Upper lobe of left lung (tissue), 6 donors: Measurements from ENCODE around the gene RAET1E. TPM values are rescaled to one million over a fixed set of nuclear protein-coding genes. Genes with fewer than 3 reads are reported as not detected.

Experiments used
- ATAC-seq, 2 donors: fragments of 200-7000 bp; cut with Tn5 transposase; one replicate each; pipeline ENCODE4 v1.9.1; 2022; ENCODE audit warnings: mild to moderate bottlenecking in 2 of 2, moderate library complexity in 2 of 2; ENCODE audit not compliant: low FRiP score in 2 of 2
- DNase-seq, 2 donors: peaks; one replicate each; pipeline ENCODE4 v3.0.0-alpha.2; 2019 to 2020
- H3K27ac ChIP-seq, 4 donors: fragments of 200-600 bp; sonication (generic); one replicate each; pipeline ENCODE4 v1.5.1; 2016 to 2019
- H3K27me3 ChIP-seq, 4 donors: fragments of 200-600 bp; sonication (generic); one replicate each; pipeline ENCODE4 v1.5.1; 2017 to 2019
- H3K36me3 ChIP-seq, 4 donors: fragments of 200-600 bp; sonication (generic); one replicate each; pipeline ENCODE4 v1.5.1; 2016 to 2019
- H3K4me1 ChIP-seq, 4 donors: fragments of 200-600 bp; sonication (generic); one replicate each; pipeline ENCODE4 v1.5.1; 2018 to 2019
- H3K4me3 ChIP-seq, 4 donors: fragments of 200-600 bp; sonication (generic); one replicate each; pipeline ENCODE4 v1.5.1; 2017 to 2019; ENCODE audit warnings: mild to moderate bottlenecking in 2 of 4, moderate library complexity in 1 of 4
- H3K9me3 ChIP-seq, 4 donors: fragments of 200-600 bp; sonication (generic); one replicate each; pipeline ENCODE4 v1.5.1; 2018 to 2019
- EP300 ChIP-seq, 4 donors: sonication (generic); formaldehyde crosslinking; IDR thresholded peaks; one replicate each; pipeline ENCODE4 v1.5.1; 2017; ENCODE audit warnings: antibody characterized with exemption in 4 of 4, control low read depth in 2 of 4
- POLR2A ChIP-seq, 4 donors: fragments of 450-650 bp; IDR thresholded peaks; one replicate each; pipeline ENCODE4 v1.5.1; 2016 to 2017; ENCODE audit warnings: antibody characterized with exemption in 4 of 4, mild to moderate bottlenecking in 2 of 4
- POLR2AphosphoS5 ChIP-seq, 2 donors: sonication (generic); formaldehyde crosslinking; IDR thresholded peaks; one replicate each; pipeline ENCODE4 v1.5.1; 2017; ENCODE audit warnings: antibody characterized with exemption in 2 of 2
- WGBS, 2 donors: methylation state at CpG; one replicate each; pipeline ENCODE4 v1.1.5; 2017 to 2018; 5-methylcytosine and 5-hydroxymethylcytosine counted together
- total RNA-seq, 6 donors: library from RNA; depleted of rRNA in 4 of 6; stranded (reverse); fragments of >200 nt in 4 of 6; gene quantifications; one replicate each; pipeline versions ENCODE4 v1.1.0 to v1.2.1, GENCODE V29; 2016 to 2021
- TF ChIP-seq, protein P1 (sequence below), 6 experiments: fragments of 450-650 bp in 4 of 6; fragments of 200-600 bp in 2 of 6; sonication (generic) in 2 of 6; IDR thresholded peaks; one replicate each; pipeline ENCODE4 v1.5.1; 2016 to 2019; ENCODE audit warnings: antibody characterized with exemption in 6 of 6
- donor health status: DM: no; HTN: no; CAD: no; lungs with moderate emphysema.
- donor health status: DM: no; HTN: yes; CAD: no; lungs with severe emphysema.

Gene RAET1E
- total RNA-seq, 6 donors from 2014 or later = 0.30 to 2.3 (median 1.4) TPM; not detected in 1

DNA sequence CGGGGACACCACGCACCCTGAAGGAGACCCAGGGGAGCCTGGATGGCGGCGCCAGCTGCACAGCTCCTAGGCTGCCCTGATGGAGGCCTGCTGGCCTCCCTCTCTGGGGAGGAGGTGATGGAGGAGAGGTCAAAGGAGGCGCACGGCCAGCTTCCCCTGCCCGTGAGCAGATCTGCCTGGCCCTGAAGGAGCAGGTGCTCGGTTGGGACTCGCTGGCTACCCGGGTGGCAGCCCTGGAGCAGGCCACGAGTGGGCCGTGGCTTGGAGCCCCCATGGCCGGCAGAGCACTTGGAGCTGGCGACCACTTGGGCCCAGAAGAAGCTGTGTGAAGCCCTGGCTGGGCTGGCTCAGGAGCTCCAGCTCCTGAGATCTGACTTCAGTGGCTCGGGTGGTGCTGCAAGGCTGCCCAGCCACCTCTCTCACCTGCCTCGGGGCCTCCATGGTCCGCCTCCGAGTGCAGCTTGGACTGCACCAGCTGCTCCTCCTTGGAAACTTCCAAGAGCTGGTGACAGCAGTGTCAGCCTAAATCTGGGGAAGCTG lies 7.5 kb upstream of the RAET1E start:
- TF ChIP-seq EP300 (IDR thresholded peaks at IDR 0.05) (no peak), POLR2A (IDR thresholded peaks at IDR 0.05) (no peak), POLR2AphosphoS5 (IDR thresholded peaks at IDR 0.05) (no peak)
- TF ChIP-seq, protein P1, sequence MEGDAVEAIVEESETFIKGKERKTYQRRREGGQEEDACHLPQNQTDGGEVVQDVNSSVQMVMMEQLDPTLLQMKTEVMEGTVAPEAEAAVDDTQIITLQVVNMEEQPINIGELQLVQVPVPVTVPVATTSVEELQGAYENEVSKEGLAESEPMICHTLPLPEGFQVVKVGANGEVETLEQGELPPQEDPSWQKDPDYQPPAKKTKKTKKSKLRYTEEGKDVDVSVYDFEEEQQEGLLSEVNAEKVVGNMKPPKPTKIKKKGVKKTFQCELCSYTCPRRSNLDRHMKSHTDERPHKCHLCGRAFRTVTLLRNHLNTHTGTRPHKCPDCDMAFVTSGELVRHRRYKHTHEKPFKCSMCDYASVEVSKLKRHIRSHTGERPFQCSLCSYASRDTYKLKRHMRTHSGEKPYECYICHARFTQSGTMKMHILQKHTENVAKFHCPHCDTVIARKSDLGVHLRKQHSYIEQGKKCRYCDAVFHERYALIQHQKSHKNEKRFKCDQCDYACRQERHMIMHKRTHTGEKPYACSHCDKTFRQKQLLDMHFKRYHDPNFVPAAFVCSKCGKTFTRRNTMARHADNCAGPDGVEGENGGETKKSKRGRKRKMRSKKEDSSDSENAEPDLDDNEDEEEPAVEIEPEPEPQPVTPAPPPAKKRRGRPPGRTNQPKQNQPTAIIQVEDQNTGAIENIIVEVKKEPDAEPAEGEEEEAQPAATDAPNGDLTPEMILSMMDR (IDR thresholded peaks at IDR 0.05) = no peak
- Histone ChIP-seq H3K4me1 (no peaks in the 10 kb centered on the region), H3K36me3 (no peaks in the 10 kb centered on the region), H3K9me3 (peaks cover 0 to 9% (median 5%) of the 10 kb centered on the region in 4 donors), H3K27me3 (no peaks in the 10 kb centered on the region), H3K27ac (peak overlapping the region in 2 of 4 donors; percentile 1 to 32), H3K4me3 (no peak overlapping the region)
- DNase-seq = peak in 1 of 2 donors; percentile 72
- 70 to 96% methylated on average over 2 to 13 of the region's 18 CpGs for WGBS, 2 donors
- peak in 1 of 2 donors; percentile 11 for ATAC-seq

DNA sequence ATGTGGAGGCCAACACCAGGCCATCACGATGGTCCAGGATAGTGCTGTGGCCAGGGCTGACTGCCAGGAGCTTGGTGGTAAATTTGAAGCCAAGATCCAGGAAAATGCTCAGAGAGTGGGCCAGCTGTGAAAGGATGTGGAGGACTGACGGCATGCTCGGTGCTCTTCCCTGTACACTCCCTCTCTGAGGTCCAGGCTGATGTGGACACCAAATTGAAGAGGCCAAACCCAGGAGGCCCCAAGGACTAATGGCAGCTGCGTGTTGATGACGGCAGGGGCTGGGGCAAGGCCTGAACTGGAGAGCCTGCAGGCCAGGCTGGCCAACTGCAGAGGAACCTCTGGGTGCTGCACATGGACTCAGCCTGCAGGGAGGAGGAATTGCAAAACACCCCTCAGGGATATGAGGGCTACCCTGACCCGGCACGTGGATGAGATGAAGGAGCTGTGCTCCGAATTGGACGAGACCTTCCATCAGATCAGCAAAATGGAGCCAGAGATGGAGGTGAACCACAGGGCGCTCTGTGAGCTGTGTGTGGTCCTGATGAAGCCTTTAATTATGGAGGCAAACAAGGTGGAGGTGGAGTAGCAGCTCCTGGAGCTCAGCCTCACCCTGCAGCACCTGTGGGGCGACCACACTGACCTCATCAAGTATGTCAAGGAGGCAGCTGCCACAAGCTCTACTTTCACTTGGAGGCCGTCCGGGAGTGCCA lies 6.9 kb upstream of the RAET1E start:
- H3K27me3 ChIP-seq = no peaks in the 10 kb centered on the region
- DNase-seq = no peak

DNA sequence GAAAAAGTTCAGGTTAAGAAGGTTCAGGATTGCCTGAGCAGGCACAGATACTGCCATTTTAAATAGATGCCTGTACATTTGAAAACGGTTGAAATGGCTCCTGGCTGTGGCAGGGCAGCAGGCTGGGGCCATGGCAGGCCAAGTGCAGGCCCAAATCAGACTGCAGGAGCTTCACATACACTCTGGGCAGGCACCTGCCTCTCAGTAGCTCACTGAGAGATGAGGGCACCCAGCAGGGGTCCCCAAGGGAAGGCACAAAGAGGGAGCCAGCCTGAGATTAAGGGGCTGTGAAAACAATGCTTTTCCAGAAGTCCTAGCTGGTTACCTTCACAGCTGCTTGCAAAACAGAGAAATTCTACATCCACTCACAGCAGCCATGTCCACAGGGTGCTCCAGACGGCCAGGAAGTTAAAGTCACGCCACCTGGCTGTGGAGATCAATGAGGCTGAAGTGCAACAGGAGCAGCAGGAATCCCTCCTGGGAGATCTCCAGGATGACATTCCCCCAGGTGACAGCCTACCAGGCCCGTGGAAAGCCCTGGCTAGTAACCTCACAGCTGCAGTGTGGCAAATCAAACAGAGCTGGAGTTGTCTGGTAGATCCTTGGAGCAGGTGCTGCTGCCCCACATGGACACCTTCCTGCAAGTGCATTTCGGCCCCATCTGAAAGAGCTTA lies 6.2 kb upstream of the RAET1E start:
- Histone ChIP-seq H3K4me1 (no peaks in the 10 kb centered on the region), H3K27ac (no peak overlapping the region), H3K27me3 (no peaks in the 10 kb centered on the region), H3K9me3 (peaks cover 0 to 9% (median 5%) of the 10 kb centered on the region in 4 donors), H3K4me3 (no peak overlapping the region), H3K36me3 (no peaks in the 10 kb centered on the region)
- WGBS, 2 donors = 76 to 81% methylated on average over 4 of the region's 5 CpGs
- DNase-seq (peak in 1 of 2 donors; percentile 27), ATAC-seq (no peak)
- no peak for TF ChIP-seq POLR2A (IDR thresholded peaks at IDR 0.05)
- TF ChIP-seq, protein P1 (IDR thresholded peaks at IDR 0.05) = no peak
- no peak for TF ChIP-seq POLR2AphosphoS5 (IDR thresholded peaks at IDR 0.05)
- TF ChIP-seq EP300 (IDR thresholded peaks at IDR 0.05) = no peak

More for the DNA sequence above, 6.9 kb upstream of the RAET1E start:
- TF ChIP-seq EP300 (IDR thresholded peaks at IDR 0.05) (no peak), POLR2AphosphoS5 (IDR thresholded peaks at IDR 0.05) (no peak), POLR2A (IDR thresholded peaks at IDR 0.05) (no peak)
- TF ChIP-seq, protein P1 (IDR thresholded peaks at IDR 0.05) = no peak
- Histone ChIP-seq H3K9me3 (peaks cover 0 to 9% (median 5%) of the 10 kb centered on the region in 4 donors), H3K4me1 (no peaks in the 10 kb centered on the region), H3K4me3 (no peak overlapping the region), H3K27ac (no peak overlapping the region), H3K36me3 (no peaks in the 10 kb centered on the region)
- peak in 1 of 2 donors; percentile 21 for ATAC-seq
- 78 to 82% methylated on average over 4 to 13 of the region's 13 CpGs for WGBS, 2 donors

DNA sequence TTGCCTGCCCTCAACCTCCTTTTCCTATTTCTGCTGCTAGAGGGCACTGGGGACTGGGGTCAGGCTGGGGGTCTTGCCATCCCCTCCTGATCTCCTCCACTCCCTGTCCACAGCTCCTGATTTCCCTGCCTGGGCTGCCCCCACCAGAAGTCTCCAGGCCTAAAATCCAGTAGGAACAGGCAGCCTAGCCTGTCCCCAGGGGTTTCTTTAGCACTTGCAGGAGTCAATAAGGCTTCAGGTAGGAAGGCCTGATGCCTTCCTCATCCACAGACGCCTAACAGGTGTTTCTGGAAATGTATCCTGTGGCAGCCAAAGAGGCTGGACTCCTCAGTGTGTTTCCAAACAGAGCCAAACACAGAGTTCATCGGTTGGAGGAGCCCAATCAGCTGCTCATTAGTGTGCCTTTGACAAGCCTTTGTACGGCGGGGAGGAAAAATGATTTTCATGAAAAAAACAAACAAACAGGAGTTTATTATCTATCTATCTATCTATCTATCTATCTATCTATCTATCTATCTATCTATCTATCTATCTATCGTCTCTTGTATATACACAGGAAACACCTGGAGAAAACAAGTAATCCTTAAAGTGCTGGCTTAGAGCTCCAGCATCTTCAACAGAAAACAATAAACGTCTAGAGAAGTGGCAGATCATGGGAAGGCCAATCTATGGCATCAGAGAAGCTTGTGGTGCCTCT lies 3.7 kb upstream of the RAET1E start:
- H3K36me3 ChIP-seq = no peaks in the 10 kb centered on the region
- DNase-seq (no peak), ATAC-seq (no peak)
- H3K4me3 ChIP-seq = no peak overlapping the region
- H3K27ac ChIP-seq = no peak overlapping the region
- 81% methylated on average over 6 of the region's 6 CpGs for WGBS, 2 donors
- TF ChIP-seq EP300 (IDR thresholded peaks at IDR 0.05) = no peak
- TF ChIP-seq POLR2AphosphoS5 (IDR thresholded peaks at IDR 0.05) = no peak
- TF ChIP-seq POLR2A (IDR thresholded peaks at IDR 0.05) = no peak
- TF ChIP-seq, protein P1 (IDR thresholded peaks at IDR 0.05) = no peak
- no peaks in the 10 kb centered on the region for H3K9me3 ChIP-seq
- H3K4me1 ChIP-seq = peaks cover 8 to 17% (median 12%) of the 10 kb centered on the region in 4 donors
- H3K27me3 ChIP-seq = no peaks in the 10 kb centered on the region
